HUES6 (cell line): ENCODE results near the gene DUOX2.
"Not testable (repeated sequence)": the region's sequence is repeated elsewhere in the genome, so short reads cannot be mapped to it uniquely, and the experiment has no call there.

ENCODE experiments used
- H3K27ac ChIP-seq: 2 replicates; pipeline ENCODE4 v1.7.0; 2013; ENCODE audit warnings: low read depth, mild to moderate bottlenecking, low read length, inconsistent platforms
- H3K27me3 ChIP-seq: 2 replicates; pipeline ENCODE4 v1.6.1; 2013; ENCODE audit warnings: low read length; ENCODE audit not compliant: control insufficient read depth, insufficient read depth
- H3K36me3 ChIP-seq: 2 replicates; pipeline ENCODE4 v1.6.1; 2013; ENCODE audit warnings: low read length; ENCODE audit not compliant: control insufficient read depth, insufficient read depth
- H3K4me1 ChIP-seq: 2 replicates; pipeline ENCODE4 v1.6.1; 2013; ENCODE audit warnings: low read length; ENCODE audit not compliant: control insufficient read depth, insufficient read depth
- H3K4me3 ChIP-seq: 2 replicates; pipeline ENCODE4 v1.5.1; 2013; ENCODE audit warnings: low read depth, low read length
- H3K9ac ChIP-seq: one replicate; pipeline ENCODE4 v1.6.1; 2013; ENCODE audit warnings: mild to moderate bottlenecking, low read length
- H3K9me3 ChIP-seq: 2 replicates; pipeline ENCODE4 v1.6.1; 2013; ENCODE audit warnings: low read depth, low read length; ENCODE audit not compliant: control insufficient read depth, insufficient read depth

Gene DUOX2

DNA sequence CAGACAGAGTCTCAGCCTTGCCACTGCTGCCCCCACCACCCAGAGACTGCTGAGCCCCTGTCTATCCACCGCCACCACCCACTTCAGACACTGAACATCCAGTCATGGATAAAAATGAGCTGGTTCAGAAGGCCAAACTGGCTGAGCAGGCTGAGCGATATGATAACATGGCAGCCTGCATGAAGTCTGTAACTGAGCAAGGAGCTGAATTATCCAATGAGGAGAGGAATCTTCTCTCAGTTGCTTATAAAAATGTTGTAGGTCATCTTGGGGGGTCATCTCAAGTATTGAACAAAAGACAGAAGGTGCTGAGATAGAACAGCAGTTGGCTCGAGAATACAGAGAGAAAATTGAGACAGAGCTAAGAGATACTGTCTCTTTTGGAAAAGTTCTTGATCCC is 61.3 kb downstream of the DUOX2 start:
- not testable (repeated sequence) for H3K4me1 ChIP-seq, H3K9ac ChIP-seq, H3K4me3 ChIP-seq, H3K27me3 ChIP-seq, H3K27ac ChIP-seq
- Histone ChIP-seq H3K9me3 (peaks cover 30% of the 10 kb centered on the region), H3K36me3 (peaks cover 37% of the 10 kb centered on the region)

GRCh38 chr15:45050587-45050986 is 63.4 kb downstream of the DUOX2 start:
- Histone ChIP-seq H3K9ac (no peak overlapping the region), H3K9me3 (peaks cover 29% of the 10 kb centered on the region), H3K27me3 (no peaks in the 10 kb centered on the region), H3K4me1 (no peaks in the 10 kb centered on the region), H3K27ac (no peak overlapping the region), H3K4me3 (no peak overlapping the region), H3K36me3 (peaks cover 41% of the 10 kb centered on the region)

DNA sequence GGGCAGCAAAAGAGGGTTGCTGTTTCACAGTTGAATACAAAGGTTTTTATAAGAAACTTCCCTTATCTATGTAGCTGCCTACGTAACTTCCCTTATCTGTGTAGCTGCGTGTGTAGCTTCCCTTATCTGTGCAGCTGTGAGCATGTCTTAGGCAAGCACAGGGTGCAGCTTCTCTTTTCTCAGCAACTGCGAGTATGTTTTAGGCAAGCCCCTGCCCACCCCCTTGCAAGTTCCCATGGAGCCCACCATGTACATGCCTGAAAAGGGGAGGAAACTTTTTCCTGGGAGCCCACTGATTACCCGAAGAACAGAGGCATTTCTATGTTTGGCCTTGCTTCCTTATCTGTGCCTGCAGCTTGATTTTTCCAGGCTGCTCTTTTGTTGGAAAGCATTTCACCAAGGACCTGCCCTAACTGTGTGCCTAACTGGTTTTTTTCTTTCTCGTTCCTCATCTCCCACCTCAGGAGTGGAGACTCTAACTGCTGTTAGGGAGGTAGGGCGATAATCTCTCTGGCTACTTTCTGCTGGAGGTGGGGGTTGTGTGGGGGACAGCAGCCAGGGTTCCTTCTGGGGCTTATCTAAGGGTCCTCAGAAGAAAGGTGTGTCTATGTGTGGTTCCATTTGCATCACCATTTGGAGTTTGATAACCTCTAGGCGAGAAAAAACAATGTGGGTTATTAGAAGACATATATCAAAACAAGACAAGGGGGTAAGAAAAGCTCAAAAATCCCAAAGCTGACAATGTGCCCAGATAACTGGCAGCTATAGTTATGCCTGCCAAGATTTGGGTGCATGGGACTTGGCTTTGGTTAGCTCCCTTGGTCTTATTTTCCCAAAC is 65.0 kb downstream of the DUOX2 start:
- Histone ChIP-seq H3K4me1 (no peaks in the 10 kb centered on the region), H3K9me3 (peaks cover 29% of the 10 kb centered on the region), H3K4me3 (no peak overlapping the region), H3K27me3 (no peaks in the 10 kb centered on the region), H3K9ac (no peak overlapping the region), H3K27ac (no peak overlapping the region), H3K36me3 (peaks cover 43% of the 10 kb centered on the region)

DNA sequence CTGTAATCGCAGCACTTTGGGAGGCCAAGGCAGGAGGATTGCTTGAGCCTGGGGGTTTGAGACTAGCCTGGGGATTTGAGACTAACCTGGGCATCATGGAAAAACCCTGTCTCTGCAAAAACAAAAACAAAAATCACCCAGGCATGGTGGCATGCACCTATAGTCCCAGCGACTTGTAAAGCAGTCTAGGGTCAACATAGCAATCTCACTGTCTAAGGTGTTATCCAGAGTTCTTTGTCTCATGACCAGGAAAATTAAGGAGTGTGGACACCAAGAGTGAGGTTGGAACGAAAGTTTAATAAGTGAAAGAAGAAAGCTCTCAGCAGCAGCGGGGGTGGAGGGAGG is 65.6 kb downstream of the DUOX2 start:
- H3K9ac ChIP-seq, H3K27ac ChIP-seq, H3K27me3 ChIP-seq, H3K4me1 ChIP-seq, H3K4me3 ChIP-seq: not testable (repeated sequence)
- peaks cover 29% of the 10 kb centered on the region for H3K9me3 ChIP-seq
- peaks cover 43% of the 10 kb centered on the region for H3K36me3 ChIP-seq

GRCh38 chr15:45044270-45044669 is 69.7 kb downstream of the DUOX2 start:
- not testable (repeated sequence) for H3K9ac ChIP-seq

GRCh38 chr15:45042859-45043258 is 71.1 kb downstream of the DUOX2 start:
- not testable (repeated sequence) for H3K4me1 ChIP-seq, H3K27me3 ChIP-seq, H3K9ac ChIP-seq, H3K27ac ChIP-seq, H3K4me3 ChIP-seq, H3K9me3 ChIP-seq
- peaks cover 14% of the 10 kb centered on the region for H3K36me3 ChIP-seq

More at GRCh38 chr15:45044270-45044669, 69.7 kb downstream of the DUOX2 start:
- H3K9me3 ChIP-seq, H3K27ac ChIP-seq, H3K27me3 ChIP-seq, H3K4me3 ChIP-seq, H3K4me1 ChIP-seq: not testable (repeated sequence)
- peaks cover 26% of the 10 kb centered on the region for H3K36me3 ChIP-seq
